ENCODE results near the gene USP12.

GRCh38 chr13:27052551-27053208, 118.9 kb downstream of the USP12 start:
- TF ChIP-seq, protein P1, sequence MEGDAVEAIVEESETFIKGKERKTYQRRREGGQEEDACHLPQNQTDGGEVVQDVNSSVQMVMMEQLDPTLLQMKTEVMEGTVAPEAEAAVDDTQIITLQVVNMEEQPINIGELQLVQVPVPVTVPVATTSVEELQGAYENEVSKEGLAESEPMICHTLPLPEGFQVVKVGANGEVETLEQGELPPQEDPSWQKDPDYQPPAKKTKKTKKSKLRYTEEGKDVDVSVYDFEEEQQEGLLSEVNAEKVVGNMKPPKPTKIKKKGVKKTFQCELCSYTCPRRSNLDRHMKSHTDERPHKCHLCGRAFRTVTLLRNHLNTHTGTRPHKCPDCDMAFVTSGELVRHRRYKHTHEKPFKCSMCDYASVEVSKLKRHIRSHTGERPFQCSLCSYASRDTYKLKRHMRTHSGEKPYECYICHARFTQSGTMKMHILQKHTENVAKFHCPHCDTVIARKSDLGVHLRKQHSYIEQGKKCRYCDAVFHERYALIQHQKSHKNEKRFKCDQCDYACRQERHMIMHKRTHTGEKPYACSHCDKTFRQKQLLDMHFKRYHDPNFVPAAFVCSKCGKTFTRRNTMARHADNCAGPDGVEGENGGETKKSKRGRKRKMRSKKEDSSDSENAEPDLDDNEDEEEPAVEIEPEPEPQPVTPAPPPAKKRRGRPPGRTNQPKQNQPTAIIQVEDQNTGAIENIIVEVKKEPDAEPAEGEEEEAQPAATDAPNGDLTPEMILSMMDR (conservative IDR thresholded peaks at IDR 0.05) = no peak
- TF ChIP-seq ZFX (IDR thresholded peaks at IDR 0.05) = no peak

Measured in C4-2B (cell line).